ENCODE measurements around the gene MAMLD1.

The MAMLD1 gene

DNA sequence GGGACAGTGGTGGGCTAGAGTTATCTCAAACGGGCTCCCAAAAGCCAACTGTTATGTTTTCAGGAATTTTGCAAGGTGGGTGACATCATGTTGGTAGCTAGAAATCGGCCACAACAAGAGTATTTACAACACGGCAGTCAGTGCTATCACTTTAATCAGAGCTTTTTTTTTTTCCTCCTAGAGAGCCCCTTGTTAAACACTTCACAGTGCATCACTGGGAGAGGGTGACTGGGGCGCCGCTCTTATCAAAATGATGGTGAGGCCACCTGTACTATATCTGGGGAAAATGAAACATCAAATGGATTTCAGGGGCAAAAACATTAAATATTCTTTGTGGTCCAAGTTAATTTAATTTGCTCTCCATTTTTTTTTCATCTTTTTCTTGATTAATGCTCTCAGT lies 44.9 kb downstream of the MAMLD1 start:
- DNase-seq: no peak

GRCh38 chrX:150408561-150408960 lies 45.4 kb downstream of the MAMLD1 start:
- no peak for DNase-seq

GRCh38 chrX:150409486-150409885 lies 46.4 kb downstream of the MAMLD1 start:
- DNase-seq: no peak

DNA sequence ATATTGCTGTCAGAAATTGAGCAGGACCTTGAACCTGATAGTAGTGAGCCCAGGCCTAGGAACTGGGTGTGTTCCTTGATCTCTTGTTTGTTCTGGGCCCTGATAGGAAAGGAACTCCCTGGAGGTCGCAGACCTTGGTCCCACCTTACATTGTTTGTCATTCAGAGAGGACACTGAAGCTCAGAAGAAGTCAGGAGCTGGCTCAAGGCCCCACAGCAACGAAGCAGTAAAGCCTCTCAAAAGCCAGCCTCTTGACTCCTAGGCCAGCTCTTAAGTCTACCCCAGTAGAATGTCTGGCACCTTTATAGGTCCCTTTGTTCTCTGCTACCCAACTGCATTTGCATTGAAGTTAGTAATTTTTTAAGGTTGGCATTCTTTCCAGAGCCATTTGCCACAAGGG lies 46.8 kb downstream of the MAMLD1 start:
- no peak for DNase-seq

DNA sequence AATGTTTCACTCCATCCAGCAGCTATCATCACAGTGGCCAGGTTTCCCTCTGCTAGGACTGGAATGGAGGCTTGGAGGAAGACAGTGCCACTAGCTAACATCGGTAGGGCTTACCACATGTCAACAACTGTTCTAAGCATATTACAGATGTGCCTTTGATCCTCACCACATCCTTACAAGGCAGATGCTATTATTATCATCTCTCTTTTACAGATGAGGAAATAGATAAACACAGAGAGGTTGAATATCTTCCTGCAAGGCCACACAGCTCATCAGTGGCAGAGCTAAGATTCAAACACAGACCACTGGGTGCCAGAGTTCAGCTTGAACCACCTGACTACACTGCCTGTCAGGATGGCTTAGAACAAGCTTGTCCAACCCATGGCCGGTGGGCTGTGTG lies 47.4 kb downstream of the MAMLD1 start:
- DNase-seq: no peak

GRCh38 chrX:150411656-150412055 lies 48.5 kb downstream of the MAMLD1 start:
- DNase-seq: no peak

DNA sequence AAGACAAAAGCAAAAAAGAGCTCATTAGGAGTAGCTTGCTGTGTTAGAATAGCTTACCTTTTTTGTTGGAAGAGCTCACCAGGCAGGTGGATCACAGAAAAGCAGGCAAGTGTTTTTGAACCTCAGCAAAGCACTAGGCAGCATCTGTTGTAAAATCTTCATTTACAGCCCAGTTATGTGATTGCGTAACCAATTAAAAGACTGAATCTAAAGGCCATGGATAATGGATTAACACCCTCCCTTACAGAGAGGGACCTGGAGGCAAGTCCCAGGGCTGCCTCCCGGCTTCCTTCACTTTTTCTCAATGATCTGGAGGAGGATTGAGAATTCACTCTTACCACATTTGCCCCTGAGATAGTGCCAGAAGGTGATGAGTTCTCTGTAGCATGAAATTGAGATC lies 51.1 kb downstream of the MAMLD1 start:
- no peak for DNase-seq

DNA sequence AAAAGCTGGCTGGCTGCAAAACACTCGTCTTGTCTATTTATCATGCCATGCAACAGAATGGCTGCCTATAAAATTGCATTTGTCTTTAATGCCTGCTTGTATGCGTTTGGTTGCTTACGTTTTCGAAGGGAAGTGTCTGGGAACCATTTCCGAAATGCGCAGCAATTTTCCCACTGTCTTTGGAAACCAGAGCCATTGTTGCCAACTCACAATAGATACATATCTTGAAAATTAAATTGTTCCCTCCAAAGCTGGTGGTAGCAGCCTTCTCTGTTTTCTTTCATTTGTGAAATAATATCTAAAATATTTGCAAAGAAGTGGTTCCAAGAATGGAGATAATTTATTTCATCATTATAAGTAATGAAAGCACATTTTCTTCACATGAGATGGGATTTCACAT lies 53.4 kb downstream of the MAMLD1 start:
- DNase-seq: no peak

DNA sequence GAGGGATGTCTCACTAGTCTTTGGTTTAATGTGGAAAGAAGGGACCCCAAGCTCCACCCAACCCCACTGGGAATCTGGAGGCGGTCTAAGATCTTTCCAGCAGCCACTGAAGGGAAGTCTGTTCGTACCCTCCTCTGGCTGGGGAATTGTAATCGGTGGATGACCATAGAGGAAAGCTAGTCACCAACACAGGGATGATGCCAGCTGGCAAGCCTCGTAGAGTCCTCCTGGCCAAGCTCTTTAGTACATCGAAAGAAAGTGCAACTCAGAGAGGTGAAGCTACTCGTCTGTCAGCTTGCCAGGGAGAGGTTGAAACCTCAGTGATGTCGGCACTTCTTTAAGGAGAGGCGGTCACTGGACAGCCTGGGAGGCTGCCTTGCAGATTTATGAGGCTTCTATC lies 58.7 kb downstream of the MAMLD1 start:
- DNase-seq: no peak

DNA sequence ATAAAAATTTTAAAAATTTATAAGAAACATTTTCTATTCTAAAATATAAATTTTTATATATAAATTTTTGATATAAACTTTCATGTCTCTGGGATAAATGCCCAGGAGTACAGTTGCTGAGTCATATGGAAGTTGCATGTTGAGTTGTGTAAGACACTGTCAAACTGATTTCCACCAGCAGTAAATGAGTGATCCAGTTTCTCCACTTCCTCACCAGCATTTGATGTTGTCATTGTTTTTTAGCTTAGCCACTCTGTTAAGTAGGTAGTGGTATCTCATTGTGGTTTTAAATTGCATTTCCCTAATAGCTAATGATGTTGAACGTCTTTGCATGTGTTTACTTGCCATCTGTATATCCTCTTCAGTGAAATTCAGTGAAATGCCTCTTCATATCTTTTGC lies 66.5 kb downstream of the MAMLD1 start:
- DNase-seq: peak; percentile 52

GRCh38 chrX:150436195-150436594 lies 73.1 kb downstream of the MAMLD1 start:
- DNase-seq: peak; percentile 21

- peak; percentile 50 for DNase-seq
Observed at GRCh38 chrX:150438165-150438564, 75.0 kb downstream of the MAMLD1 start.

GRCh38 chrX:150446151-150446550 lies 83.0 kb downstream of the MAMLD1 start:
- no peak for DNase-seq

DNA sequence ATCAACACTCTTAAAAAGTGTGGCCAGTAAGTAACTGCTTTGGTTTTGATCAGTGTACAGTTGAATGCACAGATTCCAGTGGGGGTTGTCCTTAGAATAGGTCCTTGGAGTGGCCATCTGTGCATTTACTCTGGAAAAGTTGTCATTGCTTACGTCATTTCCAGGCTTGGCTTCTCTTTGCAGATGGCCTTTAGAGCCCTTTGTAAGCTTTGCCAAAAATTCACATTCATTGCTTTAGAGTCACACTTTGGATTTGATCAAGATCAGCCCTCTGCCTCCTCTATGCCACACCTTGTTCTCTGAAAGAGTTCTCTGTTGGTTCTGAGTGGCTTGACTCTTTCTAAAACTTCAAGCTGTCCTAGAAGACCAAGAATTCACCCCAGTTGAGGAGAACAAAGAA lies 83.9 kb downstream of the MAMLD1 start:
- DNase-seq: no peak

DNA sequence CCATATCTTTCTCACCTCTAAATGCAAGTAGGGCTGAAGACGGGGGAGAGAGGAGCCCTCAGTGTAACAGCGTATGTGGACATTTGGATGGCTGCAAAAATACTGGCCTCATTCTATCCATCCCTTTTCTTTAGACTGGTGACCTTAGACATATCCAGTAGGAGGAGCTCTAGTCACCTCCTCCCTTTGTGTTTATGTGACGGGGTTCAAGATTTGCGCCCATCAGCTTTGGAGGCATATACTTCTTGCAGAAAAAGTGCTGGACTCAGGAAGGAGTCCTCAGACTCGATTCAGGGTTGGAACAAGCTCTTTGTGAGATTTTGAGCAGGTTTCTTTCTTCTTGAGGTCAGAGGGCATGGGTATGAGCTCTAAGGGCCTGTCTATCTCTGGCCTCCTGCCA lies 86.2 kb downstream of the MAMLD1 start:
- no peak for DNase-seq

GRCh38 chrX:150450519-150451177 lies 87.5 kb downstream of the MAMLD1 start:
- DNase-seq: no peak

DNA sequence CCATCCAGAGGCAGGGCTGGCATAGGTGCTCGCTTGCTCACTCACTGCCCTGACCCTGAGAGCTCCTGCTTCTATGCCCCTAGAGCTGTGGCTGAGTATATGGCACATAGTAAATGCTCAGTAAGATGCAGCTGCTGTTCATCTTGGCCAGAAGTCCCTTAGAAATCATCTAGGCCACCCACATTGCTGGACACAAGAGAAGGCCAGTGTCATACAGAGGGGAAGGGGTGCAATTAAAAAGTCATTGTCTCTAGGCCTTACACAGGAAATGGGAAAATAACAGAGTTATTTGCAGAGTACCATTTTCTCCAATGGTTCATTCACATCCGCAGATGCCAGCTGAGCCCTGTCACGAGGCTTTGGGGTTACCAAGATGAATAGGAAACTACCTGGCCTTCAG lies 88.8 kb downstream of the MAMLD1 start:
- DNase-seq: no peak

GRCh38 chrX:150454083-150454482 lies 91.0 kb downstream of the MAMLD1 start:
- DNase-seq: no peak

DNA sequence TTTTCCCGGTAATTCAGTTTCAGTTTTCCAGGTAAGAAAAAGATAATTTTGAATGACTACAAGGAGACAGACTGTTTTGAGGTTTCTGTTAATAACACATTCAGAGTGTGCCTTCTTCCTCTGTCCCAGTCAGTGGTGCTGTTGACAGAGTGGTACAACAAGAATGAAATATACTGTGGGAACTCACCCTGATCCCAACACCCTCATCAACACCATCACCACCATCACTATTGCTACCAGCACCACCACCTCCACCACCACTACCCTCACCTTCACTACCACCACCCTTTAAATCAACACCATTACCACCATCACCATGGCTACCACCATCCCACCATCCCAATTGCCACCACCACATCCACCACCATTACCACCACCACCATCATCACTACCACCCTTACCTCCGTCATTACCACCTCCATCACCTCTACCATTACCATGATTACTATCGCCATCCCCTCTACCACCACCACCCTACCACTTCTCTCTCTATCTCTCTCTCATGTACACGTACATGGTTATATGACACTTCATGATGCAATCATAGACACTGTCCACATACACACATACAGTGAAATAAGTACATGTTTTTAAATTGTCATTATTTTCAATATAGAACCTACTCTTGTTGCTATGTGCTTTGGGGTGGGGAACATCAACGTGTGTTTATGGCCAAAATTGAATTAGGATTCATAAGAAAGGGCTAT lies 91.5 kb downstream of the MAMLD1 start:
- no peak for DNase-seq

GRCh38 chrX:150455215-150455608 lies 92.1 kb downstream of the MAMLD1 start:
- no peak for DNase-seq

GRCh38 chrX:150456466-150456865 lies 93.3 kb downstream of the MAMLD1 start:
- DNase-seq: no peak

DNA sequence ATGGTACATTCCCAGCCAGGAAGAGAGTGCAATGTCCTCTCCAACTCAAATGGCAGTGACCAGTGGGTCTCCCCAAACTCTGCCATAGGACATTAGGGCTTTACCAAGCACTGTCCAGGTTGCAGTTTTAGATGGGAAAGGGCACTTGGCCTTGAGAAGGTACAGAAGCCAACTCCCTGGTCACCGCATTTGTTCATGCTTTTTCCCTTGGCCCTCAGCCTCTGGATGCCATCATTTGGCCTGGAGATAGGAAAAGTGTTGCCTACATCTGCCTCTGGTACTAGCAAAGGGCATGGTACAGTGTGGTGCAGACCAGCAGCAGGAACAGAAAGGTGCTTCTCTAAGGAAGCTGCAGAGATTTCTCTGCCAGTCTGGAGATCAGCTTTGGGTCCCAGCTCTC lies 93.8 kb downstream of the MAMLD1 start:
- DNase-seq: no peak

DNA sequence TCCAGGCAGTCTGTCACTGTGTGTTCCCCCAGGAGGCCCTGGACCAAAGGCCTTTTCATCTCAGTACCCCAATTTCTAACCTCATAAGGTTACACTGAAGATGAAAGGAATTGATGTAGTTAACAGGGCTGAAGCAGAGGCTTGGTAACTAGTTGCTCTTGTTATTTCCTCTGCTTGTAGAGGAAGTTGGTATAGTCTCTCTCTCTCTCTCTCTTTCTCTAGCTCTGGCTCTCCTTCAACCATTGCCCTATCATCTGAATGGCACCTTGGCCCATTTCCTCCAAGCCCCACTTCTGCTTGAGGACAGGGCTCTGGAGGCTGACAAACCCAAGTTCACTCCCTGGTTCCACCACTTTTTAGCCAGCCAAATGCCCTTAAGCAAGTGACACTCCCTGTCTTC lies 96.1 kb downstream of the MAMLD1 start:
- no peak for DNase-seq

DNA sequence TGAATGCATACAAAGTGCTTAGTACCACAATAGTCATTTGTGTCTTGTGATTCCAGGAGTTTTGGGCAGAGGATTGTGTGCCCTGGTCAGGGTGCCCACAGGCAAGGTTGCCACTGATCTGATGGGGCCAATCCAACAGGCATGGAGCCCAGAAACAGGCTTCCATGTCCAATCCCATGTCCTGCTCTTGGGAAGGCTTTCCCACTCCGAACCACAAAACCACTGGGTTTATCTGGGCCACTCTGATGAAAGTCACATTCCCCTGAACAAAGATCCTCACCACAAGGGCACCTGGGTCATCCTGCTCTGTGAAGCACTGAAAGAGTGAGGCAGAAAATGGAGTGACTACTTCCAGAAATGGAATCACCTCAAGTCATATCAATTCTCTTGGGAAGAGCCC lies 96.9 kb downstream of the MAMLD1 start:
- DNase-seq: no peak

DNA sequence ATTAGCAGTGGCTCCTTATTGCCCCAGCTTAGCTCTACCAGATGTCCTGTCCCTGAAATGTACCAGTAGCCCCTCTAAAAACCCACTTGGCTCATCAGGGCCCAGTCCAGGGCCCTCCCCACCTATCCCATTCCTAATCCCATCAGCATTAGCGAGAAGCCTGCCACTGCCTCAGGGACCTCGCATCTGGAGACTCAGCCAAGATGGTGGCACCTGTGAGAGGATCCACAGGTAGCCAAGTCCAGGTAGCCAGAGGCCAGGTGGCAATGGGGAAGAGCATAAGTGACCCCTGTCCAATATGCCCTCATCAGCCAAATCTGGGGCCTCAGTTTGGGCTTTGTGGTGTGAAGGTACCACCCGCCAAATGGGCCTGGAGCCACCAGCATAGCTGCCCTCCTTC lies 97.7 kb downstream of the MAMLD1 start:
- no peak for DNase-seq

Data from fibroblast of skin of back (primary cell).